ENCODE measurements around the gene GOLGA6L6.
"Not testable (repeated sequence)": the region's sequence is repeated elsewhere in the genome, so short reads cannot be mapped to it uniquely, and the experiment has no call there.

Gene GOLGA6L6

GRCh38 chr15:20541700-20542099, at the start of gene GOLGA6L6:
TSS of gene GOLGA6L6 (minus strand) at chr15:20541800. CDS start at chr15:20541709, 91 bp downstream.
- DNase-seq: not testable (repeated sequence)

- DNase-seq: not testable (repeated sequence)
Measured at GRCh38 chr15:20590069-20590468, 48.5 kb upstream of the GOLGA6L6 start.

- DNase-seq: not testable (repeated sequence)
Measured at GRCh38 chr15:20586821-20587220, 45.2 kb upstream of the GOLGA6L6 start.

- not testable (repeated sequence) for DNase-seq
Measured at GRCh38 chr15:20582726-20583115, 41.1 kb upstream of the GOLGA6L6 start.

- DNase-seq: not testable (repeated sequence)
Measured at GRCh38 chr15:20582109-20582725, 40.6 kb upstream of the GOLGA6L6 start.

- DNase-seq: not testable (repeated sequence)
Measured at GRCh38 chr15:20581261-20582108, 39.9 kb upstream of the GOLGA6L6 start.

GRCh38 chr15:20579662-20580061, 38.1 kb upstream of the GOLGA6L6 start:
- not testable (repeated sequence) for DNase-seq

GRCh38 chr15:20551289-20551688, 9.7 kb upstream of the GOLGA6L6 start:
- not testable (repeated sequence) for DNase-seq

GRCh38 chr15:20505926-20506658, 35.5 kb downstream of the GOLGA6L6 start:
- DNase-seq: not testable (repeated sequence)

- DNase-seq: not testable (repeated sequence)
Measured at GRCh38 chr15:20502839-20503238, 38.8 kb downstream of the GOLGA6L6 start.

- DNase-seq: not testable (repeated sequence)
Measured at GRCh38 chr15:20501512-20502222, 39.9 kb downstream of the GOLGA6L6 start.

GRCh38 chr15:20497781-20498180, 43.8 kb downstream of the GOLGA6L6 start:
- DNase-seq: not testable (repeated sequence)

- DNase-seq: not testable (repeated sequence)
Measured at GRCh38 chr15:20493035-20493434, 48.6 kb downstream of the GOLGA6L6 start.

GRCh38 chr15:20492598-20492997, 49.0 kb downstream of the GOLGA6L6 start:
- not testable (repeated sequence) for DNase-seq

GRCh38 chr15:20489320-20489719, 52.3 kb downstream of the GOLGA6L6 start:
- DNase-seq: not testable (repeated sequence)

Data from amniotic stem cell (primary cell).